Measurements from ENCODE around the gene OPCML.

GRCh38 chr11:133164986-133165385, 367.3 kb downstream of the OPCML start:
- TF ChIP-seq REST (IDR thresholded peaks at IDR 0.05; ENCODE audit: insufficient replicate concordance, low read depth) (no peak), CTCF (IDR thresholded peaks at IDR 0.05; ENCODE audit: insufficient read depth, low read length) (no peak), POLR2AphosphoS5 (IDR thresholded peaks at IDR 0.05; ENCODE audit: low read depth) (no peak), GABPA (IDR thresholded peaks at IDR 0.05; ENCODE audit: low read depth) (no peak)

All from HL-60 (cell line).